K562 (cell line): ENCODE results near the gene INTS1. TPM values are rescaled to one million over a fixed set of nuclear protein-coding genes. Genes with fewer than 3 reads are reported as not detected.

Experiments used
- DACH1 ChIP-seq: fragments of 450-650 bp; IDR thresholded peaks from 2 replicates; pipeline ENCODE4 v1.6.1; 2018; ENCODE audit not compliant: partially characterized antibody
- MEF2D ChIP-seq: conservative IDR thresholded peaks from 2 replicates; pipeline ENCODE4 v1.6.1; 2016; ENCODE audit warnings: low read depth, missing genetic modification characterization, missing compliant biosample characterization
- THRB ChIP-seq: fragments of 450-650 bp; formaldehyde crosslinking; conservative IDR thresholded peaks from 2 replicates; pipeline ENCODE4 v1.4.0; 2022; ENCODE audit warnings: mild to moderate bottlenecking, missing genetic modification characterization
- UBTF ChIP-seq, 2 experiments: IDR thresholded peaks; 2 replicates each; pipeline ENCODE4 v1.6.1; 2012; ENCODE audit warnings: improper control_type of control experiment in 2 of 2, low read depth in 2 of 2, low read length in 2 of 2, borderline replicate concordance in 1 of 2
- USF2 ChIP-seq: sonication (generic); formaldehyde crosslinking; IDR thresholded peaks from 2 replicates; pipeline ENCODE4 v1.5.0; 2020; ENCODE audit warnings: missing genetic modification reagents
- ZNF239 ChIP-seq: fragments of 250-450 bp; sonication (Bioruptor Pico); IDR thresholded peaks from 2 replicates; pipeline ENCODE4 v1.4.0; 2020; ENCODE audit warnings: mild to moderate bottlenecking
- ZNF318 ChIP-seq, 2 experiments: fragments of 450-650 bp; IDR thresholded peaks; 2 replicates each; pipeline ENCODE4 v1.6.1; 2016; ENCODE audit warnings: mild to moderate bottlenecking in 2 of 2, borderline replicate concordance in 1 of 2, low read depth in 1 of 2, moderate library complexity in 1 of 2
- ZNF347 ChIP-seq: fragments of 450-650 bp; formaldehyde crosslinking; IDR thresholded peaks from 2 replicates; pipeline ENCODE4 v1.4.0; 2020; ENCODE audit warnings: low read depth, mild to moderate bottlenecking, moderate library complexity
- ZNF511 ChIP-seq: sonication (generic); formaldehyde crosslinking; IDR thresholded peaks from 2 replicates; pipeline ENCODE4 v1.8.0; 2022; ENCODE audit warnings: mild to moderate bottlenecking, missing genetic modification reagents
- ZNF655 ChIP-seq: fragments of 250-450 bp; sonication (Bioruptor Pico); IDR thresholded peaks from 2 replicates; pipeline ENCODE4 v1.5.0; 2021
- polyA plus RNA-seq, 8 experiments: library from polyadenylated mRNA; depleted of rRNA in 4 of 8; stranded (reverse) in 5 of 8; unstranded in 3 of 8; fragments of >200 nt; fragmentation: Nextera tagmentation in 2 of 8; fragmentation: Illumina TruSeq in 1 of 8; extraction: Ambion mirVana in 2 of 8; extraction: Trizol in 1 of 8; gene quantifications; 2 replicates each; pipeline versions ENCODE4 v1.2.1 to v1.2.3, GENCODE V29; 2011 to 2014; ENCODE audit warnings: inconsistent platforms in 1 of 8, missing spikeins in 1 of 8
- total RNA-seq, 7 experiments: library from RNA; depleted of rRNA in 6 of 7; stranded (reverse); fragments of >200 nt in 6 of 7; fragmentation: Illumina TruSeq in 2 of 7; extraction: Trizol in 2 of 7; gene quantifications; 2 replicates each; pipeline versions ENCODE4 v1.2.1 to v1.2.3, GENCODE V29; 2011 to 2021; ENCODE audit warnings: low replicate concordance in 1 of 7

INTS1 gene
- total and polyA plus RNA-seq, 9 of the 15 experiments (the other 6 are each of a cell fraction or from before 2014, with no cell fraction given): 0.34 to 119 (median 18.5) TPM

GRCh38 chr7:1460821-1461645 is 43.2 kb downstream of the INTS1 start (continued):
- TF ChIP-seq THRB (CRISPR knock-in tag): peak; percentile 88; the same call in 1 of the 2 replicates
- 0 out of 4 replicates have a peak, but pooled peaks of 1 of the 2 experiments have one; percentile 74 for TF ChIP-seq ZNF318 (IDR thresholded peaks at IDR 0.05; ENCODE audit: borderline replicate concordance in 1 of 2, low read depth in 1 of 2)
- peak; percentile 69 for TF ChIP-seq MEF2D
- no peak for TF ChIP-seq ZNF655
- peak; percentile 57 for TF ChIP-seq ZNF239
- TF ChIP-seq UBTF (IDR thresholded peaks at IDR 0.05; ENCODE audit: borderline replicate concordance in 1 of 2, low read depth in 2 of 2, low read length in 2 of 2): peak in 1 of 2 experiments; percentile 67; a peak in 1 of 4 replicates
- TF ChIP-seq DACH1: peak; percentile 78
- peak; percentile 10; the same call in 1 of the 2 replicates for TF ChIP-seq ZNF511 (CRISPR knock-in tag)
- no peak for TF ChIP-seq USF2 (CRISPR knock-in tag)
- no peak for TF ChIP-seq ZNF347 (CRISPR knock-in tag)
